D721Med (cell line): ENCODE data around the gene NLRP6.
"Not testable (repeated sequence)": the region's sequence is repeated elsewhere in the genome, so short reads cannot be mapped to it uniquely, and the experiment has no call there.

Experiments used
- DNase-seq: peaks from one replicate; pipeline ENCODE4 v3.0.0; 2011; ENCODE audit warnings: low spot score; ENCODE audit not compliant: insufficient read length
- FAIRE-seq: peaks from 2 replicates; lab custom pipeline; 2011; peaks lifted over from hg19 to GRCh38; lab: Jason Lieb, UNC
- TF ChIP-seq, protein P1 (sequence below): IDR thresholded peaks from 2 replicates; pipeline ENCODE4 v1.5.1; 2012; ENCODE audit warnings: mild to moderate bottlenecking, control low read depth; ENCODE audit not compliant: insufficient read depth; ENCODE audit errors: missing control alignments

NLRP6 gene

GRCh38 chr11:312092-312816 lies 34.0 kb downstream of the NLRP6 start:
- FAIRE-seq (no peak), DNase-seq (no peak)
- TF ChIP-seq, protein P1, sequence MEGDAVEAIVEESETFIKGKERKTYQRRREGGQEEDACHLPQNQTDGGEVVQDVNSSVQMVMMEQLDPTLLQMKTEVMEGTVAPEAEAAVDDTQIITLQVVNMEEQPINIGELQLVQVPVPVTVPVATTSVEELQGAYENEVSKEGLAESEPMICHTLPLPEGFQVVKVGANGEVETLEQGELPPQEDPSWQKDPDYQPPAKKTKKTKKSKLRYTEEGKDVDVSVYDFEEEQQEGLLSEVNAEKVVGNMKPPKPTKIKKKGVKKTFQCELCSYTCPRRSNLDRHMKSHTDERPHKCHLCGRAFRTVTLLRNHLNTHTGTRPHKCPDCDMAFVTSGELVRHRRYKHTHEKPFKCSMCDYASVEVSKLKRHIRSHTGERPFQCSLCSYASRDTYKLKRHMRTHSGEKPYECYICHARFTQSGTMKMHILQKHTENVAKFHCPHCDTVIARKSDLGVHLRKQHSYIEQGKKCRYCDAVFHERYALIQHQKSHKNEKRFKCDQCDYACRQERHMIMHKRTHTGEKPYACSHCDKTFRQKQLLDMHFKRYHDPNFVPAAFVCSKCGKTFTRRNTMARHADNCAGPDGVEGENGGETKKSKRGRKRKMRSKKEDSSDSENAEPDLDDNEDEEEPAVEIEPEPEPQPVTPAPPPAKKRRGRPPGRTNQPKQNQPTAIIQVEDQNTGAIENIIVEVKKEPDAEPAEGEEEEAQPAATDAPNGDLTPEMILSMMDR = no peak

- TF ChIP-seq, protein P1 = no peak
- FAIRE-seq (no peak), DNase-seq (no peak)
Observed at GRCh38 chr11:313304-313786, 35.1 kb downstream of the NLRP6 start.

GRCh38 chr11:313787-314553 lies 35.8 kb downstream of the NLRP6 start, which contains the start of gene IFITM1:
IFITM1 (plus strand) TSS chr11:314040; CDS start chr11:314171, 131 bp downstream.
- FAIRE-seq (no peak), DNase-seq (no peak)
- TF ChIP-seq, protein P1 = no peak

GRCh38 chr11:314554-314875 lies 36.3 kb downstream of the NLRP6 start:
- DNase-seq, FAIRE-seq: not testable (repeated sequence)

GRCh38 chr11:315051-315481 lies 36.9 kb downstream of the NLRP6 start:
- no peak for DNase-seq
- no peak for FAIRE-seq
- TF ChIP-seq, protein P1 = no peak

DNA sequence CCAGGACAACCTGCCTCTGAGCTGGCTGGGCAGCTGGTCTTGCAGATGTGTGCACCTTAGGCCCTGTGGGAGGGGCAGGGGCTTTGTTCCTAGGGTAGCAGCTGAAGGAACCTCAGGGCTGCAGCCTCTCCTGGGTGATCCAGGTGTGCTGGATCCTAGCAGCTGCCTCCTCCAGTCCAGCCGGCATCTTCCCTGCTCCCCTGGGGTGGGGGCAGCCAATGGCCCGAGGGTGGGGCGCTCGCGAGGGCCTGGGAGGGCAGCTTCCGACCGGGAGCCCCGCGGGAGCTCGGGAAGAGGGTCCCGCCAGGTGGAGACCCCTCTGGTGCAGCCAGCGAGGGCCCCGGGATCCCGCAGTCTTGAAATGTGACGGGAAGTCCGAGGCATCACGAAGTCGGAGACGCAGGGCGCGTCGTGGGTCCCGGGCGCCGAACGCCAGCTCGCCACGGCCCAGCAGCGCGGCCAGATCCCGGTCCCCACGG lies 37.3 kb downstream of the NLRP6 start:
- FAIRE-seq (no peak), DNase-seq (no peak)
- TF ChIP-seq, protein P1 = no peak

- TF ChIP-seq, protein P1 = no peak
- FAIRE-seq = no peak
Observed at GRCh38 chr11:316031-316701, 38.0 kb downstream of the NLRP6 start.

More at GRCh38 chr11:316031-316701, 38.0 kb downstream of the NLRP6 start:
- no peak for DNase-seq
